C4-2B (cell line): ENCODE results near the gene PHLDB1.

Source experiments
- H3K27ac ChIP-seq: fragments of 450-650 bp; 2 replicates; pipeline ENCODE4 v1.5.1; 2017
- CTCF ChIP-seq: fragments of 450-650 bp; conservative IDR thresholded peaks from 2 replicates; pipeline ENCODE4 v1.5.1; 2017; ENCODE audit warnings: mild to moderate bottlenecking
- ZFX ChIP-seq: fragments of 450-650 bp; IDR thresholded peaks from 2 replicates; pipeline ENCODE4 v1.6.1; 2017

Gene PHLDB1

GRCh38 chr11:118639899-118640298 is 32.5 kb downstream of the PHLDB1 start:
- H3K27ac ChIP-seq, result no peak overlapping the region
- TF ChIP-seq ZFX, result no peak
- no peak for TF ChIP-seq CTCF

GRCh38 chr11:118640332-118641154 is 33.1 kb downstream of the PHLDB1 start:
- no peak for TF ChIP-seq CTCF
- no peak for TF ChIP-seq ZFX
- no peak overlapping the region for H3K27ac ChIP-seq

GRCh38 chr11:118641397-118642019 is 34.1 kb downstream of the PHLDB1 start:
- H3K27ac ChIP-seq, result no peak overlapping the region
- no peak for TF ChIP-seq ZFX
- TF ChIP-seq CTCF, result no peak

- TF ChIP-seq CTCF (no peak), ZFX (no peak)
- no peak overlapping the region for H3K27ac ChIP-seq
These were observed 36.0 kb downstream of the PHLDB1 start for GRCh38 chr11:118643142-118643994.

GRCh38 chr11:118643995-118644345 is 36.6 kb downstream of the PHLDB1 start:
- TF ChIP-seq CTCF, result no peak
- no peak for TF ChIP-seq ZFX

GRCh38 chr11:118644496-118644895 is 37.1 kb downstream of the PHLDB1 start:
- no peak for TF ChIP-seq ZFX
- TF ChIP-seq CTCF, result no peak
- no peak overlapping the region for H3K27ac ChIP-seq

More at GRCh38 chr11:118643995-118644345, 36.6 kb downstream of the PHLDB1 start:
- no peak overlapping the region for H3K27ac ChIP-seq
